Coronary artery (tissue), 2 donors: ENCODE measurements around the gene ALX4.

Experiments used
- DNase-seq: peaks from one replicate; pipeline ENCODE4 v3.0.0-alpha.2; 2017; ENCODE audit warnings: low spot score
- H3K27ac ChIP-seq, 2 donors: fragments of 200-600 bp; sonication (generic); one replicate each; pipeline ENCODE4 v1.5.1; 2016 to 2019
- H3K4me3 ChIP-seq: fragments of 200-600 bp; sonication (generic); 2 replicates; pipeline ENCODE4 v1.5.1; 2016; ENCODE audit warnings: mild to moderate bottlenecking, moderate library complexity
- CTCF ChIP-seq: fragments of 200-600 bp; sonication (generic); IDR thresholded peaks from one replicate; pipeline ENCODE4 v1.5.1; 2019; ENCODE audit warnings: antibody characterized with exemption

The ALX4 gene

GRCh38 chr11:44324222-44324621 lies 14.3 kb upstream of the ALX4 start:
- TF ChIP-seq CTCF, result no peak
- H3K4me3 ChIP-seq, result no peak overlapping the region
- no peak overlapping the region for H3K27ac ChIP-seq
- no peak for DNase-seq

GRCh38 chr11:44322243-44322642 lies 12.3 kb upstream of the ALX4 start:
- no peak for TF ChIP-seq CTCF
- Histone ChIP-seq H3K4me3 (no peak overlapping the region), H3K27ac (no peak overlapping the region)
- no peak for DNase-seq

GRCh38 chr11:44321059-44321458 lies 11.1 kb upstream of the ALX4 start:
- Histone ChIP-seq H3K4me3 (no peak overlapping the region), H3K27ac (no peak overlapping the region)
- no peak for TF ChIP-seq CTCF
- DNase-seq, result no peak

GRCh38 chr11:44320289-44320973 lies 10.5 kb upstream of the ALX4 start:
- Histone ChIP-seq H3K4me3 (no peak overlapping the region), H3K27ac (no peak overlapping the region)
- no peak for TF ChIP-seq CTCF
- no peak for DNase-seq

DNA sequence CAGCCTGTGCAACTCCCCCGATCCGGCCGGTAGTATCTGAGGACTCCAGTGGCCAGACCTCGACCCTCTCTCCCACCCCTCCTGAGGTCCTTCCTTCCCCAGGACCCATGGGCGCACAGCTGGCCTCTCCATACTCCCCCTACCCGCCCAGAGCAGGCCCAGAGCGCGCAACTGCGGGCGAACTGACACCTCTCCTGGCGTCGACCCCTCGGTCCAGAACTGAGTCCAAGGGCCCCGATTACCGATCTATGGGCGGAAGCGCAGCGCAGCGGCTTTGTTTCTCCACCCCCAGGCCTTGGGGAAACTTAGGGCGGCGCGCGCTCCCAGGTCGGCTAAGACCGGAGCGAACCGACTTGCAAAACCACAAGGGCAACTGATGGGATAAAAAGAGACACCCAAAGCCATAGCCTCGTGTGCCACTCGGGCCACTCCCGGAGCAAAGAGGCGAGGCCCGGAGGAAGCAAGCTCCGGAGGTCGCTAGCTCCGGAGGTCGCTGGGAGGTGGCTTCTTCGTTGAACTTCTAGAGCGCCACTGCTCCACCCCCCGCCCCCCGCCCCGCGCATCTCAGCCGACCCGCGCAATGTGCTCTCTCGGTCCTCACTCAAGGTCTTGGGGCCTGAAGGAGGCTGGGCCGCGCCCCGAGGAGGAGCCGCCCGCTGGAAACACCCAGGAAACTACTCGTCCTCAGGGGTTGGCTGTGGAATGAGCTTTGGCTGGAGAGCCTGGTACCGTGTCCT lies 9.8 kb upstream of the ALX4 start:
- TF ChIP-seq CTCF, result no peak
- no peak for DNase-seq
- Histone ChIP-seq H3K4me3 (no peak overlapping the region), H3K27ac (no peak overlapping the region)

DNA sequence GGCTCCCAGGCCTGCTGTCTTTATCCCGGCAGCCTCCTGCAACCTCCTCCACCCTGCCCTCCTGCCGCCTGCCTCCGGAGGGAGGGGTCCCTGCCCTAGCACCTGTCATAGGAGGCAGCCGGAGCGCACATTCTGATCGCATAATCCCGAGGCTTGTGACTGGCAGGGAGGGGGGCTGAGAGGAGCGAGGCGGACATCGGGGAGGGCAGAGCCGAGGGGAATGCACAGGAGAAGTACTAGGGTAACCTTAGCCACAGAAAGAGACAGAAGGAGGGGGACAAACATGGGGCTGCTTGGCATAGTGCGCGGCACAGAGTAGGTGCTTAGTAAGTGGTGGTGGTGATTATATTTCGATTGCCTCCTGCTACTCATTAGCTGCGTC lies 9.2 kb upstream of the ALX4 start:
- no peak for DNase-seq
- H3K4me3 ChIP-seq, result no peak overlapping the region

More for the DNA sequence above, 9.2 kb upstream of the ALX4 start:
- H3K27ac ChIP-seq, result no peak overlapping the region
- TF ChIP-seq CTCF, result no peak
